Smooth muscle cell of bladder (primary cell): ENCODE data around the gene RASGRF1. TPM values are rescaled to one million over a fixed set of nuclear protein-coding genes. Genes with fewer than 3 reads are reported as not detected.

Source experiments
- total RNA-seq: library from RNA; depleted of rRNA; stranded (reverse); fragments of >200 nt; gene quantifications from 2 replicates; pipeline ENCODE4 v1.2.3, GENCODE V29; 2014

The RASGRF1 gene
- under 0.01 TPM in 1 of 2 replicates, not detected in the other for total RNA-seq

GRCh38 chr15:79090487-79091203 lies at the start of gene RASGRF1:
Gene RASGRF1 (minus strand): TSS chr15:79090780. CDS start chr15:79090498, 282 bp downstream.

GRCh38 chr15:78944669-78945407 lies 145.7 kb downstream of the RASGRF1 start, which contains the start of gene CTSH:
Gene CTSH (minus strand): TSS chr15:78945046. CDS start chr15:78944981, 65 bp downstream.

Other genes starting within 250 kb of the RASGRF1 start
- gene MORF4L1, start 217.9 kb downstream of the RASGRF1 start, total RNA-seq: 290 and 351 TPM in 2 replicates
- 7.5 and 18.2 TPM in 2 replicates for gene CTSH, start 145.7 kb downstream of the RASGRF1 start, total RNA-seq
- gene ANKRD34C, start 191.9 kb upstream of the RASGRF1 start, total RNA-seq: not detected in 2 replicates
- gene TMED3, start 220.3 kb upstream of the RASGRF1 start, total RNA-seq: 198 and 201 TPM in 2 replicates